Osteocyte (in vitro differentiated cells): ENCODE results near the gene GPR18. TPM values are rescaled to one million over a fixed set of nuclear protein-coding genes. Genes with fewer than 3 reads are reported as not detected.

Experiments
- DNase-seq: peaks from one replicate; pipeline ENCODE4 v3.0.0; 2021; ENCODE audit warnings: mixed read lengths; ENCODE audit not compliant: unreplicated experiment; ENCODE audit errors: extremely low spot score
- H3K27ac Mint-ChIP-seq: one replicate; pipeline ENCODE4 v1.8.0; 2021; ENCODE audit warnings: mild to moderate bottlenecking, mixed read lengths; ENCODE audit not compliant: unreplicated experiment
- H3K27me3 Mint-ChIP-seq: one replicate; pipeline ENCODE4 v1.8.0; 2021; ENCODE audit warnings: mixed read lengths; ENCODE audit not compliant: unreplicated experiment
- H3K36me3 Mint-ChIP-seq: one replicate; pipeline ENCODE4 v1.8.0; 2021; ENCODE audit warnings: mixed read lengths; ENCODE audit not compliant: unreplicated experiment
- H3K4me1 Mint-ChIP-seq: one replicate; pipeline ENCODE4 v1.8.0; 2021; ENCODE audit warnings: mixed read lengths; ENCODE audit not compliant: unreplicated experiment
- H3K4me3 Mint-ChIP-seq: one replicate; pipeline ENCODE4 v1.8.0; 2021; ENCODE audit warnings: mild to moderate bottlenecking, moderate library complexity, mixed read lengths; ENCODE audit not compliant: unreplicated experiment
- H3K9me3 Mint-ChIP-seq: one replicate; pipeline ENCODE4 v1.8.0; 2021; ENCODE audit warnings: mixed read lengths; ENCODE audit not compliant: unreplicated experiment
- total RNA-seq: library from RNA; stranded (reverse); gene quantifications from 2 replicates; pipeline ENCODE4 v1.2.1, GENCODE V29; 2021
- TF ChIP-seq, protein P1 (sequence below): fragments of 200-600 bp; sonication (generic); IDR thresholded peaks from 2 replicates; pipeline ENCODE4 v1.5.0; 2021; ENCODE audit warnings: antibody characterized with exemption, mild to moderate bottlenecking, moderate library complexity

GPR18 gene
- total RNA-seq, 1 donor from 2014 or later: not detected

- DNase-seq: no peak
- TF ChIP-seq, protein P1, sequence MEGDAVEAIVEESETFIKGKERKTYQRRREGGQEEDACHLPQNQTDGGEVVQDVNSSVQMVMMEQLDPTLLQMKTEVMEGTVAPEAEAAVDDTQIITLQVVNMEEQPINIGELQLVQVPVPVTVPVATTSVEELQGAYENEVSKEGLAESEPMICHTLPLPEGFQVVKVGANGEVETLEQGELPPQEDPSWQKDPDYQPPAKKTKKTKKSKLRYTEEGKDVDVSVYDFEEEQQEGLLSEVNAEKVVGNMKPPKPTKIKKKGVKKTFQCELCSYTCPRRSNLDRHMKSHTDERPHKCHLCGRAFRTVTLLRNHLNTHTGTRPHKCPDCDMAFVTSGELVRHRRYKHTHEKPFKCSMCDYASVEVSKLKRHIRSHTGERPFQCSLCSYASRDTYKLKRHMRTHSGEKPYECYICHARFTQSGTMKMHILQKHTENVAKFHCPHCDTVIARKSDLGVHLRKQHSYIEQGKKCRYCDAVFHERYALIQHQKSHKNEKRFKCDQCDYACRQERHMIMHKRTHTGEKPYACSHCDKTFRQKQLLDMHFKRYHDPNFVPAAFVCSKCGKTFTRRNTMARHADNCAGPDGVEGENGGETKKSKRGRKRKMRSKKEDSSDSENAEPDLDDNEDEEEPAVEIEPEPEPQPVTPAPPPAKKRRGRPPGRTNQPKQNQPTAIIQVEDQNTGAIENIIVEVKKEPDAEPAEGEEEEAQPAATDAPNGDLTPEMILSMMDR: no peak
- Mint-ChIP-seq H3K9me3 (no peaks in the 10 kb centered on the region), H3K4me1 (no peaks in the 10 kb centered on the region), H3K27me3 (no peaks in the 10 kb centered on the region), H3K36me3 (peaks cover 3% of the 10 kb centered on the region), H3K27ac (no peak overlapping the region), H3K4me3 (no peak overlapping the region)
These were observed 14.9 kb upstream of the GPR18 start for GRCh38 chr13:99273128-99273527.

- no peaks in the 10 kb centered on the region for H3K4me1 Mint-ChIP-seq
- no peaks in the 10 kb centered on the region for H3K27me3 Mint-ChIP-seq
- no peak overlapping the region for H3K4me3 Mint-ChIP-seq
- H3K9me3 Mint-ChIP-seq: no peaks in the 10 kb centered on the region
- TF ChIP-seq, protein P1: no peak
- H3K36me3 Mint-ChIP-seq: peaks cover 3% of the 10 kb centered on the region
- no peak overlapping the region for H3K27ac Mint-ChIP-seq
- no peak for DNase-seq
These were observed 14.3 kb upstream of the GPR18 start for GRCh38 chr13:99272481-99272880.

DNA sequence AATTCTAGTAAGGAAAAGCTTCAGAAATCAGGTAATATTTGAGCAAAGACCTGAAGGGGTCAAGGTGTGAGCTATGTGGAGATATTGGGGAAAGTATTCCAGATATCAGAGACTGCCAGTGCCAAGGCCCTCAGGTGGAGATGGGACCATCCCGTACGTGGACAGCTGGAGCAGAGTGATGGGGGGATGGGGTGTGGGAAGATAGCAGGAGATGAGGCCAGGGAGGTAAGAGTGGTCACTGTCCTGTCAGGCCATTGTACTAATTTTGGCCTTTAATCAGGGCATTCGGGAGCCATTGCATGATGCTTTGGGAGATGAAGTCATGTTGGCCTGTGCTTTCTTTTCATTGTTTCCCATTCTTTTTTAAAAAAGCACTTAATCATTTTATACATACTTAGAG is 13.1 kb upstream of the GPR18 start:
- no peaks in the 10 kb centered on the region for H3K9me3 Mint-ChIP-seq
- H3K27me3 Mint-ChIP-seq: no peaks in the 10 kb centered on the region
- H3K4me1 Mint-ChIP-seq: no peaks in the 10 kb centered on the region
- TF ChIP-seq, protein P1: no peak
- H3K27ac Mint-ChIP-seq: no peak overlapping the region
- H3K36me3 Mint-ChIP-seq: peaks cover 3% of the 10 kb centered on the region
- no peak overlapping the region for H3K4me3 Mint-ChIP-seq
- no peak for DNase-seq

DNA sequence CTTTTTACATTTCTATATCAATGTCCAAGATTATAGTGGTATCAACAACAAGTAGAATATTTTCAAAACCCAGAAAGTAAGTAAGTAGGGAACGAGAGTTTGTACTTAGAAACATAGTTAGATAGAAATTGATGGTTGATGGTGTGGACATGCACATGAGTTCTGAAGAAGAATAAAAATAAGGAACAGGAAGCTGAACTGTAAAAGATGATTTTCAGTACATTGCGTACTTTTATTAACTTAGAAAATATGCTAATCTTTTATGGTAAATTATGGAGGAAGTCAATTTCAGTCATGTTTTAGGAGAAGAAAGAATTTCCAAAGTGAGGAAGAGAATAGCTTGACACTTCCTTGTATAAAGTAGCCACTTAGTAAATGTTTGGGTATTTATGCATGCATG is 12.3 kb upstream of the GPR18 start:
- Mint-ChIP-seq H3K9me3 (no peaks in the 10 kb centered on the region), H3K36me3 (peaks cover 3% of the 10 kb centered on the region), H3K4me1 (no peaks in the 10 kb centered on the region), H3K4me3 (no peak overlapping the region), H3K27me3 (no peaks in the 10 kb centered on the region), H3K27ac (no peak overlapping the region)
- TF ChIP-seq, protein P1: no peak
- DNase-seq: no peak

- H3K27me3 Mint-ChIP-seq: no peaks in the 10 kb centered on the region
- H3K4me1 Mint-ChIP-seq: no peaks in the 10 kb centered on the region
- H3K9me3 Mint-ChIP-seq: no peaks in the 10 kb centered on the region
- TF ChIP-seq, protein P1: peak; percentile 84
- DNase-seq: no peak
- H3K4me3 Mint-ChIP-seq: no peak overlapping the region
- H3K36me3 Mint-ChIP-seq: peaks cover 3% of the 10 kb centered on the region
- H3K27ac Mint-ChIP-seq: no peak overlapping the region
These were observed 11.6 kb upstream of the GPR18 start for GRCh38 chr13:99269627-99270241.
